Naive thymus-derived CD4-positive, alpha-beta T cell (primary cell): ENCODE data around the gene BCAS3. TPM values are rescaled to one million over a fixed set of nuclear protein-coding genes. Genes with fewer than 3 reads are reported as not detected.

Experiments
- ATAC-seq: fragments of 150-1000 bp; cut with Tn5 transposase; 2 replicates; pipeline ENCODE4 v1.10.0; 2021; ENCODE audit warnings: mild to moderate bottlenecking, moderate library complexity
- CTCF ChIA-PET: fragments of 350-600 bp; sonication (Branson Sonifier 250); formaldehyde crosslinking; loops from one replicate; lab custom pipeline; 2021; ENCODE audit warnings: antibody characterized with exemption; lab: Charles Lee
- POLR2A ChIA-PET: fragments of 350-600 bp; sonication (Branson Sonifier 250); formaldehyde crosslinking; loops from one replicate; lab custom pipeline; 2021; ENCODE audit warnings: antibody characterized with exemption, inconsistent platforms; lab: Charles Lee
- DNase-seq, 9 donors: peaks; one replicate each; pipeline versions ENCODE4 v3.0.0 to v3.0.0-alpha.2; 2020 to 2022; ENCODE audit warnings: mixed read lengths in 1 of 9
- H3K27ac ChIP-seq: one replicate; pipeline ENCODE4 v1.7.0; 2013; ENCODE audit warnings: mild to moderate bottlenecking, low read depth, low read length, moderate library complexity
- H3K27me3 ChIP-seq, 2 donors: one replicate each; pipeline ENCODE4 v1.7.0; 2013; ENCODE audit warnings: low read length in 2 of 2, mild to moderate bottlenecking in 2 of 2, moderate library complexity in 2 of 2; ENCODE audit not compliant: control insufficient read depth in 2 of 2, insufficient read depth in 2 of 2
- H3K36me3 ChIP-seq, 3 experiments: 1 replicate in 2 of 3; 2 replicates in 1 of 3; pipeline ENCODE4 v1.7.0; 2013; ENCODE audit warnings: low read length in 3 of 3, mild to moderate bottlenecking in 3 of 3, moderate library complexity in 1 of 3; ENCODE audit not compliant: insufficient read depth in 3 of 3, control insufficient read depth in 2 of 3
- H3K4me1 ChIP-seq, 2 donors: one replicate each; pipeline ENCODE4 v1.7.0; 2013; ENCODE audit warnings: low read length in 2 of 2, mild to moderate bottlenecking in 2 of 2, moderate library complexity in 1 of 2; ENCODE audit not compliant: control insufficient read depth in 2 of 2, insufficient read depth in 2 of 2
- H3K4me3 ChIP-seq: 2 replicates; pipeline ENCODE4 v1.7.0; 2013; ENCODE audit warnings: mild to moderate bottlenecking, low read length
- H3K9me3 ChIP-seq, 3 experiments: 1 replicate in 2 of 3; 2 replicates in 1 of 3; pipeline ENCODE4 v1.7.0; 2013; ENCODE audit warnings: low read length in 3 of 3; ENCODE audit not compliant: control insufficient read depth in 2 of 3
- H3K27ac Mint-ChIP-seq, 9 donors: one replicate each; pipeline ENCODE4 v1.8.0; 2020 to 2022; ENCODE audit warnings: mixed read lengths in 9 of 9, mild to moderate bottlenecking in 8 of 9, moderate library complexity in 5 of 9, inconsistent platforms in 2 of 9
- H3K27me3 Mint-ChIP-seq, 5 donors: one replicate each; pipeline ENCODE4 v1.8.0; 2021 to 2022; ENCODE audit warnings: mixed read lengths in 5 of 5, mild to moderate bottlenecking in 1 of 5
- H3K36me3 Mint-ChIP-seq, 5 donors: one replicate each; pipeline ENCODE4 v1.8.0; 2020 to 2022; ENCODE audit warnings: mixed read lengths in 5 of 5, mild to moderate bottlenecking in 3 of 5, inconsistent platforms in 1 of 5
- H3K4me1 Mint-ChIP-seq, 7 donors: one replicate each; pipeline ENCODE4 v1.8.0; 2020 to 2022; ENCODE audit warnings: mixed read lengths in 7 of 7, mild to moderate bottlenecking in 3 of 7, inconsistent platforms in 1 of 7
- H3K4me3 Mint-ChIP-seq, 10 donors: one replicate each; pipeline ENCODE4 v1.8.0; 2020 to 2022; ENCODE audit warnings: mild to moderate bottlenecking in 10 of 10, mixed read lengths in 10 of 10, moderate library complexity in 6 of 10, inconsistent platforms in 2 of 10
- H3K9me3 Mint-ChIP-seq, 11 donors: one replicate each; pipeline ENCODE4 v1.8.0; 2020 to 2022; ENCODE audit warnings: mixed read lengths in 11 of 11, mild to moderate bottlenecking in 4 of 11, inconsistent platforms in 1 of 11, moderate library complexity in 1 of 11
- intact Hi-C, 2 donors: fragments of 100-400 bp; cut with micrococcal nuclease; formaldehyde crosslinking; loops; one replicate each; pipeline ENCODE4 v1.15.1; 2023
- polyA plus RNA-seq, 2 donors: library from polyadenylated mRNA; unstranded; fragments of 300-500 nt; fragmentation: Illumina TruSeq; gene quantifications; one replicate each; pipeline ENCODE4 v1.2.3, GENCODE V29; 2021
- total RNA-seq, 6 experiments: library from RNA in 5 of 6; stranded (reverse) in 5 of 6; gene quantifications; 1 replicate in 5 of 6; 2 replicates in 1 of 6; pipeline ENCODE4 v1.2.3 and lab custom pipeline; 2021 to 2026

Gene BCAS3
- total and polyA plus RNA-seq, 7 experiments from 2014 or later = 18.4 to 57.8 (median 37.5) TPM

- Histone ChIP-seq H3K27me3 (no peaks in the 10 kb centered on the region), H3K36me3 (no peaks in the 10 kb centered on the region), H3K27ac (no peak overlapping the region), H3K4me1 (no peaks in the 10 kb centered on the region), H3K9me3 (no peaks in the 10 kb centered on the region), H3K4me3 (no peak overlapping the region)
- ChIA-PET CTCF (no interaction called here), POLR2A (no interaction called here)
- Mint-ChIP-seq H3K36me3 (peaks cover 0 to 23% (median 12%) of the 10 kb centered on the region in 5 donors), H3K9me3 (no peaks in the 10 kb centered on the region), H3K27me3 (no peaks in the 10 kb centered on the region), H3K4me3 (no peak overlapping the region), H3K4me1 (no peaks in the 10 kb centered on the region), H3K27ac (no peak overlapping the region)
- ATAC-seq (no peak), DNase-seq (no peak)
- intact Hi-C loops = no loop called here
Measured at GRCh38 chr17:60947543-60947942, 269.9 kb downstream of the BCAS3 start.

GRCh38 chr17:60952747-60953146 lies 275.1 kb downstream of the BCAS3 start:
- no peaks in the 10 kb centered on the region for H3K4me1 ChIP-seq
- peaks cover under 1 to 25% (median 9%) of the 10 kb centered on the region in 5 donors for H3K36me3 Mint-ChIP-seq

GRCh38 chr17:60959011-60959410 lies 281.4 kb downstream of the BCAS3 start:
- no peak for ATAC-seq
- POLR2A ChIA-PET = no interaction called here
- H3K36me3 ChIP-seq = peaks cover 0 to 4% (median 0%) of the 10 kb centered on the region in 3 experiments

More at GRCh38 chr17:60952747-60953146, 275.1 kb downstream of the BCAS3 start:
- H3K27ac Mint-ChIP-seq = no peak overlapping the region
- DNase-seq (no peak), ATAC-seq (no peak)
- ChIA-PET POLR2A (no interaction called here), CTCF (no interaction called here)
- Histone ChIP-seq H3K27me3 (no peaks in the 10 kb centered on the region), H3K27ac (no peak overlapping the region), H3K9me3 (no peaks in the 10 kb centered on the region), H3K4me3 (no peak overlapping the region), H3K36me3 (no peaks in the 10 kb centered on the region)
- intact Hi-C loops = no loop called here
- H3K4me1 Mint-ChIP-seq = no peaks in the 10 kb centered on the region
- H3K27me3 Mint-ChIP-seq = peaks cover 0 to 5% (median 0%) of the 10 kb centered on the region in 5 donors
- H3K9me3 Mint-ChIP-seq = peaks cover 0 to 9% (median 2%) of the 10 kb centered on the region in 11 donors
- no peak overlapping the region for H3K4me3 Mint-ChIP-seq

GRCh38 chr17:60959696-60960095 lies 282.0 kb downstream of the BCAS3 start:
- H3K9me3 ChIP-seq = no peaks in the 10 kb centered on the region
- CTCF ChIA-PET = no interaction called here
- peaks cover 0 to 6% (median 0%) of the 10 kb centered on the region in 5 donors for H3K27me3 Mint-ChIP-seq

More at GRCh38 chr17:60959011-60959410, 281.4 kb downstream of the BCAS3 start:
- no peak overlapping the region for H3K4me3 Mint-ChIP-seq
- H3K9me3 Mint-ChIP-seq = peaks cover 0 to 25% (median 12%) of the 10 kb centered on the region in 11 donors
- peaks cover 0 to 7% (median 0%) of the 10 kb centered on the region in 5 donors for H3K27me3 Mint-ChIP-seq
- H3K4me1 Mint-ChIP-seq = no peaks in the 10 kb centered on the region
- H3K27ac ChIP-seq = no peak overlapping the region
- no peaks in the 10 kb centered on the region for H3K9me3 ChIP-seq
- H3K4me3 ChIP-seq = no peak overlapping the region
- no peaks in the 10 kb centered on the region for H3K4me1 ChIP-seq
- DNase-seq = no peak
- no peaks in the 10 kb centered on the region for H3K27me3 ChIP-seq
- CTCF ChIA-PET = no interaction called here
- no peak overlapping the region for H3K27ac Mint-ChIP-seq
- peaks cover 0 to 45% (median 36%) of the 10 kb centered on the region in 5 donors for H3K36me3 Mint-ChIP-seq
- intact Hi-C loops = no loop called here

GRCh38 chr17:60960398-60961065 lies 282.9 kb downstream of the BCAS3 start:
- Histone ChIP-seq H3K36me3 (peaks cover 0 to 4% (median 0%) of the 10 kb centered on the region in 3 experiments), H3K27me3 (no peaks in the 10 kb centered on the region), H3K27ac (no peak overlapping the region), H3K4me1 (no peaks in the 10 kb centered on the region), H3K4me3 (no peak overlapping the region), H3K9me3 (no peaks in the 10 kb centered on the region)
- H3K36me3 Mint-ChIP-seq = peaks cover 0 to 55% (median 46%) of the 10 kb centered on the region in 5 donors
- no peak for DNase-seq
- intact Hi-C loops = no loop called here
- ChIA-PET POLR2A (no interaction called here), CTCF (no interaction called here)
- H3K9me3 Mint-ChIP-seq = peaks cover 0 to 36% (median 14%) of the 10 kb centered on the region in 11 donors
- no peak for ATAC-seq
- H3K27ac Mint-ChIP-seq = no peak overlapping the region
- peaks cover 0 to 9% (median 0%) of the 10 kb centered on the region in 5 donors for H3K27me3 Mint-ChIP-seq
- no peaks in the 10 kb centered on the region for H3K4me1 Mint-ChIP-seq
- H3K4me3 Mint-ChIP-seq = no peak overlapping the region

More at GRCh38 chr17:60959696-60960095, 282.0 kb downstream of the BCAS3 start:
- H3K27ac ChIP-seq = no peak overlapping the region
- DNase-seq = no peak
- H3K4me3 Mint-ChIP-seq = no peak overlapping the region
- H3K4me1 Mint-ChIP-seq = no peaks in the 10 kb centered on the region
- H3K4me1 ChIP-seq = no peaks in the 10 kb centered on the region
- intact Hi-C loops = no loop called here
- H3K4me3 ChIP-seq = no peak overlapping the region
- H3K36me3 ChIP-seq = peaks cover 0 to 4% (median 0%) of the 10 kb centered on the region in 3 experiments
- peaks cover 0 to 52% (median 42%) of the 10 kb centered on the region in 5 donors for H3K36me3 Mint-ChIP-seq
- peaks cover 0 to 32% (median 14%) of the 10 kb centered on the region in 11 donors for H3K9me3 Mint-ChIP-seq
- ATAC-seq = no peak
- no peaks in the 10 kb centered on the region for H3K27me3 ChIP-seq
- no peak overlapping the region for H3K27ac Mint-ChIP-seq
- POLR2A ChIA-PET = no interaction called here

- Mint-ChIP-seq H3K4me1 (no peaks in the 10 kb centered on the region), H3K36me3 (peaks cover 0 to 67% (median 48%) of the 10 kb centered on the region in 5 donors), H3K27me3 (peaks cover 0 to 16% (median 0%) of the 10 kb centered on the region in 5 donors), H3K9me3 (peaks cover 3 to 51% (median 24%) of the 10 kb centered on the region in 11 donors), H3K27ac (no peak overlapping the region), H3K4me3 (no peak overlapping the region)
- Histone ChIP-seq H3K27ac (no peak overlapping the region), H3K36me3 (peaks cover 0 to 4% (median 0%) of the 10 kb centered on the region in 3 experiments), H3K4me1 (no peaks in the 10 kb centered on the region), H3K27me3 (no peaks in the 10 kb centered on the region), H3K4me3 (no peak overlapping the region), H3K9me3 (peaks cover 0 to 5% (median 0%) of the 10 kb centered on the region in 3 experiments)
- POLR2A ChIA-PET = no interaction called here
- DNase-seq (no peak), ATAC-seq (no peak)
- intact Hi-C loops = no loop called here
- CTCF ChIA-PET = no interaction called here
Measured at GRCh38 chr17:60964160-60964559, 286.5 kb downstream of the BCAS3 start.
